H54 (cell line): ENCODE results near the gene ARSI.
A peak's percentile ranks its signal among the peaks of the same experiment; 100 is the strongest.

Experiments used
- DNase-seq: peaks from one replicate; pipeline ENCODE4 v3.0.0; 2011; ENCODE audit warnings: low spot score, mixed read lengths; ENCODE audit not compliant: insufficient read length
- FAIRE-seq: peaks from 3 replicates; lab custom pipeline; 2011; peaks lifted over from hg19 to GRCh38; lab: Jason Lieb, UNC
- POLR2A ChIP-seq: IDR thresholded peaks from 2 replicates; pipeline ENCODE4 v1.6.1; 2011; ENCODE audit warnings: low read depth, mild to moderate bottlenecking, low read length

The ARSI gene

GRCh38 chr5:150318613-150319483, 16.1 kb upstream of the ARSI start:
- DNase-seq, result no peak
- TF ChIP-seq POLR2A, result no peak
- FAIRE-seq, result no peak

GRCh38 chr5:150317048-150318003, 14.6 kb upstream of the ARSI start:
- FAIRE-seq (peak; percentile 80), DNase-seq (peak; percentile 97)
- TF ChIP-seq POLR2A, result no peak

GRCh38 chr5:150316320-150316719, 13.6 kb upstream of the ARSI start:
- no peak for TF ChIP-seq POLR2A
- DNase-seq (no peak), FAIRE-seq (no peak)

- FAIRE-seq (no peak), DNase-seq (no peak)
- TF ChIP-seq POLR2A, result no peak
Observed at GRCh38 chr5:150315245-150315644, 12.5 kb upstream of the ARSI start.

- no peak for FAIRE-seq
- DNase-seq, result no peak
- no peak for TF ChIP-seq POLR2A
Observed at GRCh38 chr5:150313921-150314716, 11.4 kb upstream of the ARSI start.

- FAIRE-seq (no peak), DNase-seq (no peak)
- no peak for TF ChIP-seq POLR2A
Observed at GRCh38 chr5:150313501-150313900, 10.8 kb upstream of the ARSI start.

GRCh38 chr5:150312518-150312917, 9.8 kb upstream of the ARSI start:
- FAIRE-seq, result no peak
- no peak for TF ChIP-seq POLR2A

GRCh38 chr5:150311015-150311692, 8.4 kb upstream of the ARSI start:
- TF ChIP-seq POLR2A, result no peak
- FAIRE-seq, result no peak
- no peak for DNase-seq

More at GRCh38 chr5:150312518-150312917, 9.8 kb upstream of the ARSI start:
- no peak for DNase-seq

- FAIRE-seq, result no peak
- TF ChIP-seq POLR2A, result no peak
Observed at GRCh38 chr5:150310246-150310645, 7.5 kb upstream of the ARSI start.

GRCh38 chr5:150309886-150310239, 7.2 kb upstream of the ARSI start:
- no peak for TF ChIP-seq POLR2A
- no peak for DNase-seq
- no peak for FAIRE-seq

More at GRCh38 chr5:150310246-150310645, 7.5 kb upstream of the ARSI start:
- DNase-seq, result no peak

- no peak for FAIRE-seq
- TF ChIP-seq POLR2A, result no peak
- no peak for DNase-seq
Observed at GRCh38 chr5:150309101-150309885, 6.6 kb upstream of the ARSI start.
